GM13976 (cell line): ENCODE results near the gene RNF121.

Experiments used
- DNase-seq: peaks from one replicate; pipeline ENCODE4 v3.0.0; 2012; ENCODE audit warnings: low spot score
- CTCF ChIP-seq: IDR thresholded peaks from 2 replicates; pipeline ENCODE4 v1.5.1; 2012; ENCODE audit warnings: borderline replicate concordance, mild to moderate bottlenecking; ENCODE audit not compliant: insufficient read depth; ENCODE audit errors: extremely low read depth, missing control alignments, control extremely low read depth
- in situ Hi-C: fragments of 300-500 bp; cut with MboI; formaldehyde crosslinking; loops from one replicate; pipeline ENCODE4 v1.12.0; 2022; ENCODE audit warnings: low sequenced_read_pairs, mixed read lengths, inconsistent platforms; ENCODE audit not compliant: unreplicated experiment

The RNF121 gene

GRCh38 chr11:71987521-71987920 is 58.7 kb downstream of the RNF121 start:
- no peak for TF ChIP-seq CTCF
- no peak for DNase-seq
- in situ Hi-C loops: no loop called here

- TF ChIP-seq CTCF: no peak
- no peak for DNase-seq
- in situ Hi-C loops: no loop called here
These were observed 59.2 kb downstream of the RNF121 start for GRCh38 chr11:71988050-71988449.

DNA sequence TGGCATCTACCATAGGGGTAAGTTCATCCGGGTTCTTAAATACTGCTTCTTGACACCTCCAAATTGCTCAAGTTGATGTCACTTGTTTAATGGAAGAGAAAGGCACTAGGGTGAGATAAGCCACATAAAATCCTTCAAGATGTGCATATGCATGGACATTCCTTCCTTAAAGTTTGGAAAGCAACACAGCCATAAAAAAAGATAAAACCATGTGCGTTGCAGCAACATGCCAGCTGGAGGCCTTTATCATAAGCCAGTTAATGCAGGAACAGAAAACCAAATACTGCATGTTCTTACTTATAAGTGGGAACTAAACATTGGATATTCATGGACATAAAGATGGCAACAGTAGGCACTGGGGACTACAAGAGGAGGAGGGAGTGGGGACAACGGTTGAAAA is 61.9 kb downstream of the RNF121 start:
- TF ChIP-seq CTCF: no peak
- in situ Hi-C loops: no loop called here
- no peak for DNase-seq

- peak; percentile 52 for DNase-seq
- in situ Hi-C loops: no loop called here
- no peak for TF ChIP-seq CTCF
These were observed 62.6 kb downstream of the RNF121 start for GRCh38 chr11:71991494-71991893.

- no peak for DNase-seq
- in situ Hi-C loops: no loop called here
- no peak for TF ChIP-seq CTCF
These were observed 63.4 kb downstream of the RNF121 start for GRCh38 chr11:71992136-71992730.

DNA sequence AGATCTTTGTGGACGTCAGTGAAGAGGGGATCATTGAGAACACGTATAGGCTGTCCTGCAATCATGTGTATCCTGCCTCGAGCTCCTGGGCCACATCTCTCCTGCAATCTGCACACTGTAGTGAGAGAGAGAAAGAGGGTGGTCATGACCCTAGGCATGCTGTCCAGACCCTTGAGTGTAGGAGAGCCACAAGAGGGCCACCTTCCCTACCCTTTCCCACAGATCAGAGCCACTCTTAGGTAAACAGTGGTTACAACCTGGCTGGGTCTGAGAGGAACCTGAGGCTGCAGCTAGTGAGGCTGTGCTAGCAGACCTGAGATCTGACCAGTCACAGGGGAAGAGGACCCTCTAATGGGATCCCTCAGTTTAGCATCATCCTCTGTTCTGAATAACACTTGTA is 65.9 kb downstream of the RNF121 start:
- DNase-seq: no peak
- in situ Hi-C loops: no loop called here
- TF ChIP-seq CTCF: no peak
